ENCODE data around the gene ARPC2.
"Not testable (repeated sequence)": the region's sequence is repeated elsewhere in the genome, so short reads cannot be mapped to it uniquely, and the experiment has no call there.

The ARPC2 gene

GRCh38 chr2:218263817-218264641, 47.0 kb downstream of the ARPC2 start:
- Mint-ChIP-seq H3K27ac (peak overlapping the region; percentile 70), H3K4me3 (no peak overlapping the region), H3K9me3 (no peaks in the 10 kb centered on the region), H3K4me1 (ENCODE audit: low read depth) (peaks cover 12% of the 10 kb centered on the region), H3K36me3 (ENCODE audit: low read depth) (peaks cover 11% of the 10 kb centered on the region), H3K27me3 (ENCODE audit: low read depth) (no peaks in the 10 kb centered on the region)
- no peak for DNase-seq (ENCODE audit: low spot score)

- peaks cover 16% of the 10 kb centered on the region for H3K4me1 Mint-ChIP-seq (ENCODE audit: low read depth)
- H3K4me3 Mint-ChIP-seq = no peak overlapping the region
- no peak overlapping the region for H3K27ac Mint-ChIP-seq
- DNase-seq (ENCODE audit: low spot score) = no peak
- no peaks in the 10 kb centered on the region for H3K9me3 Mint-ChIP-seq
- H3K36me3 Mint-ChIP-seq (ENCODE audit: low read depth) = peaks cover 18% of the 10 kb centered on the region
- H3K27me3 Mint-ChIP-seq (ENCODE audit: low read depth) = no peaks in the 10 kb centered on the region
Observed at GRCh38 chr2:218264773-218265561, 48.0 kb downstream of the ARPC2 start.

- DNase-seq (ENCODE audit: low spot score) = no peak
- Mint-ChIP-seq H3K9me3 (no peaks in the 10 kb centered on the region), H3K4me3 (no peak overlapping the region), H3K36me3 (ENCODE audit: low read depth) (peaks cover 18% of the 10 kb centered on the region), H3K4me1 (ENCODE audit: low read depth) (peaks cover 16% of the 10 kb centered on the region), H3K27ac (no peak overlapping the region), H3K27me3 (ENCODE audit: low read depth) (no peaks in the 10 kb centered on the region)
Observed at GRCh38 chr2:218265626-218266025, 48.6 kb downstream of the ARPC2 start.

GRCh38 chr2:218266316-218266979, 49.5 kb downstream of the ARPC2 start:
- H3K36me3 Mint-ChIP-seq (ENCODE audit: low read depth) = peaks cover 18% of the 10 kb centered on the region
- H3K4me1 Mint-ChIP-seq (ENCODE audit: low read depth) = peaks cover 21% of the 10 kb centered on the region

GRCh38 chr2:218267259-218267658, 50.3 kb downstream of the ARPC2 start:
- no peak overlapping the region for H3K4me3 Mint-ChIP-seq
- DNase-seq (ENCODE audit: low spot score) = no peak
- no peaks in the 10 kb centered on the region for H3K9me3 Mint-ChIP-seq
- peaks cover 29% of the 10 kb centered on the region for H3K4me1 Mint-ChIP-seq (ENCODE audit: low read depth)
- peaks cover 21% of the 10 kb centered on the region for H3K36me3 Mint-ChIP-seq (ENCODE audit: low read depth)
- H3K27me3 Mint-ChIP-seq (ENCODE audit: low read depth) = no peaks in the 10 kb centered on the region
- peak overlapping the region; percentile 60 for H3K27ac Mint-ChIP-seq

More at GRCh38 chr2:218266316-218266979, 49.5 kb downstream of the ARPC2 start:
- Mint-ChIP-seq H3K27me3 (ENCODE audit: low read depth) (no peaks in the 10 kb centered on the region), H3K27ac (no peak overlapping the region), H3K9me3 (no peaks in the 10 kb centered on the region), H3K4me3 (no peak overlapping the region)
- DNase-seq (ENCODE audit: low spot score) = no peak

GRCh38 chr2:218269900-218270720, 53.1 kb downstream of the ARPC2 start, which contains the start of the genes AAMP and PNKD:
AAMP (minus strand) TSS chr2:218270137; CDS start chr2:218270086, 51 bp downstream.
PNKD (plus strand) TSS chr2:218270519; CDS start chr2:218270536, 17 bp downstream.
- Mint-ChIP-seq H3K4me3 (peak within 1 kb of the TSS; percentile 93), H3K27me3 (ENCODE audit: low read depth) (no peaks in the 10 kb centered on the region), H3K9me3 (no peaks in the 10 kb centered on the region), H3K27ac (peak within 1 kb of the TSS; percentile 93), H3K36me3 (ENCODE audit: low read depth) (peaks cover 34% of the 10 kb centered on the region), H3K4me1 (ENCODE audit: low read depth) (peaks cover 26% of the 10 kb centered on the region)
- DNase-seq (ENCODE audit: low spot score) = peak; percentile 100

- Mint-ChIP-seq H3K4me1 (ENCODE audit: low read depth) (peaks cover 26% of the 10 kb centered on the region), H3K27me3 (ENCODE audit: low read depth) (no peaks in the 10 kb centered on the region), H3K36me3 (ENCODE audit: low read depth) (peaks cover 36% of the 10 kb centered on the region), H3K9me3 (no peaks in the 10 kb centered on the region), H3K4me3 (peak overlapping the region; percentile 93), H3K27ac (peak overlapping the region; percentile 74)
- no peak for DNase-seq (ENCODE audit: low spot score)
Observed at GRCh38 chr2:218270721-218271486, 53.9 kb downstream of the ARPC2 start.

- Mint-ChIP-seq H3K27ac (peak overlapping the region; percentile 74), H3K4me3 (peak overlapping the region; percentile 93), H3K4me1 (ENCODE audit: low read depth) (peaks cover 26% of the 10 kb centered on the region), H3K9me3 (no peaks in the 10 kb centered on the region), H3K27me3 (ENCODE audit: low read depth) (no peaks in the 10 kb centered on the region), H3K36me3 (ENCODE audit: low read depth) (peaks cover 36% of the 10 kb centered on the region)
- no peak for DNase-seq (ENCODE audit: low spot score)
Observed at GRCh38 chr2:218271487-218271797, 54.5 kb downstream of the ARPC2 start.

GRCh38 chr2:218271865-218272530, 55.0 kb downstream of the ARPC2 start:
- Mint-ChIP-seq H3K9me3 (no peaks in the 10 kb centered on the region), H3K36me3 (ENCODE audit: low read depth) (peaks cover 37% of the 10 kb centered on the region), H3K4me3 (peak overlapping the region; percentile 93), H3K4me1 (ENCODE audit: low read depth) (peaks cover 26% of the 10 kb centered on the region), H3K27ac (peak overlapping the region; percentile 44), H3K27me3 (ENCODE audit: low read depth) (no peaks in the 10 kb centered on the region)
- no peak for DNase-seq (ENCODE audit: low spot score)

GRCh38 chr2:218272531-218273212, 55.7 kb downstream of the ARPC2 start:
- peak; percentile 69 for DNase-seq (ENCODE audit: low spot score)
- H3K4me3 Mint-ChIP-seq = peak overlapping the region; percentile 93
- peaks cover 22% of the 10 kb centered on the region for H3K4me1 Mint-ChIP-seq (ENCODE audit: low read depth)
- H3K27me3 Mint-ChIP-seq (ENCODE audit: low read depth) = no peaks in the 10 kb centered on the region
- no peaks in the 10 kb centered on the region for H3K9me3 Mint-ChIP-seq
- H3K27ac Mint-ChIP-seq = peak overlapping the region; percentile 26
- H3K36me3 Mint-ChIP-seq (ENCODE audit: low read depth) = peaks cover 38% of the 10 kb centered on the region

GRCh38 chr2:218273214-218273907, 56.4 kb downstream of the ARPC2 start:
- H3K4me1 Mint-ChIP-seq (ENCODE audit: low read depth) = peaks cover 22% of the 10 kb centered on the region
- DNase-seq (ENCODE audit: low spot score); H3K9me3 Mint-ChIP-seq; H3K27me3 Mint-ChIP-seq (ENCODE audit: low read depth); H3K4me3 Mint-ChIP-seq; H3K27ac Mint-ChIP-seq: not testable (repeated sequence)
- peaks cover 41% of the 10 kb centered on the region for H3K36me3 Mint-ChIP-seq (ENCODE audit: low read depth)
